Liver (tissue), 9 donors: ENCODE measurements around the gene GPR152. TPM values are rescaled to one million over a fixed set of nuclear protein-coding genes. Genes with fewer than 3 reads are reported as not detected.

Source experiments
- DNase-seq: peaks from one replicate; pipeline ENCODE4 v3.0.0-alpha.2; 2017; ENCODE audit warnings: low spot score
- H3K27ac ChIP-seq, 2 donors: one replicate each; pipeline ENCODE4 v1.7.0; 2013; ENCODE audit warnings: inconsistent platforms in 2 of 2, low read length in 2 of 2, control low read depth in 1 of 2, low read depth in 1 of 2, mild to moderate bottlenecking in 1 of 2
- H3K27me3 ChIP-seq, 4 donors: one replicate each; pipeline versions ENCODE4 v1.6.1 to v1.7.0; 2013; ENCODE audit warnings: low read length in 3 of 4, inconsistent platforms in 1 of 4, mild to moderate bottlenecking in 1 of 4, moderate library complexity in 1 of 4; ENCODE audit not compliant: control insufficient read depth in 4 of 4, insufficient read depth in 4 of 4
- H3K36me3 ChIP-seq, 4 donors: one replicate each; pipeline versions ENCODE4 v1.6.1 to v1.7.0; 2013; ENCODE audit warnings: low read length in 3 of 4, mild to moderate bottlenecking in 3 of 4, low read depth in 1 of 4, moderate library complexity in 1 of 4; ENCODE audit not compliant: control insufficient read depth in 4 of 4, insufficient read depth in 3 of 4
- H3K4me1 ChIP-seq, 4 donors: one replicate each; pipeline versions ENCODE4 v1.6.1 to v1.7.0; 2013; ENCODE audit warnings: low read length in 3 of 4, mild to moderate bottlenecking in 3 of 4, moderate library complexity in 1 of 4; ENCODE audit not compliant: control insufficient read depth in 4 of 4, insufficient read depth in 4 of 4
- H3K4me3 ChIP-seq, 3 donors: one replicate each; pipeline versions ENCODE4 v1.6.1 to v1.7.0; 2013; ENCODE audit warnings: low read length in 3 of 3, control low read depth in 1 of 3, low read depth in 1 of 3, mild to moderate bottlenecking in 1 of 3
- H3K9ac ChIP-seq, 2 donors: one replicate each; pipeline ENCODE4 v1.7.0; 2013; ENCODE audit warnings: low read length in 2 of 2, mild to moderate bottlenecking in 2 of 2, moderate library complexity in 2 of 2, control low read depth in 1 of 2, low read depth in 1 of 2
- H3K9me3 ChIP-seq, 4 donors: one replicate each; pipeline versions ENCODE4 v1.6.1 to v1.7.0; 2013; ENCODE audit warnings: low read length in 3 of 4; ENCODE audit not compliant: control insufficient read depth in 4 of 4
- EGR1 ChIP-seq, 2 donors: IDR thresholded peaks; 2 replicates each; pipeline ENCODE4 v1.6.1; 2016 to 2018; ENCODE audit warnings: antibody characterized with exemption in 2 of 2, low read depth in 2 of 2
- FOXA1 ChIP-seq: IDR thresholded peaks from 2 replicates; pipeline ENCODE4 v1.6.1; 2016; ENCODE audit warnings: antibody characterized with exemption
- FOXA2 ChIP-seq: IDR thresholded peaks from 2 replicates; pipeline ENCODE4 v1.6.1; 2016; ENCODE audit warnings: antibody characterized with exemption
- GABPA ChIP-seq, 2 donors: IDR thresholded peaks in 1 of 2; conservative IDR thresholded peaks in 1 of 2; 2 replicates each; pipeline ENCODE4 v1.6.1; 2016; ENCODE audit warnings: antibody characterized with exemption in 2 of 2, mild to moderate bottlenecking in 1 of 2, moderate library complexity in 1 of 2
- HNF4A ChIP-seq, 2 donors: conservative IDR thresholded peaks; 2 replicates each; pipeline ENCODE4 v1.6.1; 2016; ENCODE audit warnings: antibody characterized with exemption in 2 of 2, mild to moderate bottlenecking in 2 of 2
- HNF4G ChIP-seq: IDR thresholded peaks from 2 replicates; pipeline ENCODE4 v1.6.1; 2016; ENCODE audit warnings: antibody characterized with exemption
- JUND ChIP-seq, 2 donors: IDR thresholded peaks; 2 replicates each; pipeline ENCODE4 v1.6.1; 2016; ENCODE audit warnings: antibody characterized with exemption in 2 of 2
- NR2F2 ChIP-seq: IDR thresholded peaks from 2 replicates; pipeline ENCODE4 v1.6.1; 2016; ENCODE audit warnings: antibody characterized with exemption
- RAD21 ChIP-seq, 2 donors: IDR thresholded peaks; 2 replicates each; pipeline ENCODE4 v1.6.1; 2016; ENCODE audit warnings: antibody characterized with exemption in 2 of 2, mild to moderate bottlenecking in 2 of 2
- RXRA ChIP-seq, 2 donors: IDR thresholded peaks; 2 replicates each; pipeline ENCODE4 v1.6.1; 2017 to 2018; ENCODE audit warnings: antibody characterized with exemption in 2 of 2, mild to moderate bottlenecking in 1 of 2
- SP1 ChIP-seq: IDR thresholded peaks from 2 replicates; pipeline ENCODE4 v1.6.1; 2018; ENCODE audit warnings: antibody characterized with exemption, mild to moderate bottlenecking
- TAF1 ChIP-seq: conservative IDR thresholded peaks from 2 replicates; pipeline ENCODE4 v1.6.1; 2016; ENCODE audit warnings: antibody characterized with exemption, mild to moderate bottlenecking
- YY1 ChIP-seq: IDR thresholded peaks from 2 replicates; pipeline ENCODE4 v1.6.1; 2016; ENCODE audit warnings: antibody characterized with exemption, mild to moderate bottlenecking
- WGBS: extraction: QIAGEN DNeasy Blood & Tissue Kit; methylation state at CpG from one replicate; pipeline ENCODE4 v1.1.7; 2013; 5-methylcytosine and 5-hydroxymethylcytosine counted together
- polyA plus RNA-seq, 2 donors: library from polyadenylated mRNA; stranded (reverse) in 1 of 2; unstranded in 1 of 2; fragments of 200-250 nt in 1 of 2; fragments of >200 nt in 1 of 2; fragmentation: Nextera tagmentation in 1 of 2; extraction: Ambion mirVana in 1 of 2; gene quantifications; one replicate each; pipeline versions ENCODE4 v1.2.1 to v1.2.3, GENCODE V29; 2013 to 2015
- total RNA-seq, 2 donors: library from RNA; depleted of rRNA; stranded (reverse); fragments of >200 nt; gene quantifications; one replicate each; pipeline ENCODE4 v1.2.3, GENCODE V29; 2014
- TF ChIP-seq, protein P1 (sequence below): IDR thresholded peaks from 2 replicates; pipeline ENCODE4 v1.6.1; 2016; ENCODE audit warnings: antibody characterized with exemption, mild to moderate bottlenecking
- TF ChIP-seq, protein P2 (sequence below): IDR thresholded peaks from 2 replicates; pipeline ENCODE4 v1.6.1; 2016; ENCODE audit warnings: antibody characterized with exemption
- TF ChIP-seq, protein P3 (sequence below): fragments of 150-350 bp; IDR thresholded peaks from 2 replicates; pipeline ENCODE4 v1.5.1; 2017; ENCODE audit warnings: improper control_type of control experiment, low read depth, low read length; ENCODE audit not compliant: missing input control
- TF ChIP-seq, protein P4 (sequence below): IDR thresholded peaks from 2 replicates; pipeline ENCODE4 v1.6.1; 2016; ENCODE audit warnings: antibody characterized with exemption
- donor health status: healthy.
- donor health status: healthy.
- donor health status: healthy.
- donor health status: healthy.
- donor health status: healthy.

Gene GPR152
- total and polyA plus RNA-seq, 4 donors: not detected

DNA sequence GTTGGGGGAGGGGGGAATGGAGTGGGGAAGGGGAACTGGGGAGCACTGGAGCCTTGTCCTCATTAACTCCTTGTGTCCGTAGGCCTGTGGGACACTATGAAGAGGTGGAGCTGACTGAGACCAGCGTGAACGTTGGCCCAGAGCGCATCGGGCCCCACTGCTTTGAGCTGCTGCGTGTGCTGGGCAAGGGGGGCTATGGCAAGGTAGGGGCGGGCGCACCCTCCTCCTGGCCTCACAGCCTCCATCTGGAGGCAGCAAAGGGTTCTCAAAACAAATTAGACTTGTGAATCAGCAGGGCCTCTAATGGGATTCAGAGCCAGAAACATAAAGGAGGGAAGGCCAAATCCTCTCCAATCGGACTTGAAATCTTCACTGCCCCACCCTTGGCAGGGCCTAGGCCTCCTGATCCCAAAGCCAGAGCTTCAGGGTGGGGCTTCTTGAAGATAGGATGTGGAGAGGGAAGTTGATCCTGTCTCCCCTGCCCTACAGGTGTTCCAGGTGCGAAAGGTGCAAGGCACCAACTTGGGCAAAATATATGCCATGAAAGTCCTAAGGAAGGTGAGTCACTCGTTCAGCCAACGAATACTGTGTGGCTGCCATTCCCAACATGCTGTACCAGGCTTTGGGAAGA lies 23.4 kb downstream of the GPR152 start:
- WGBS: 44% methylated on average over 12 of the region's 12 CpGs
- peaks cover 3 to 26% (median 7%) of the 10 kb centered on the region in 4 donors for H3K36me3 ChIP-seq

DNA sequence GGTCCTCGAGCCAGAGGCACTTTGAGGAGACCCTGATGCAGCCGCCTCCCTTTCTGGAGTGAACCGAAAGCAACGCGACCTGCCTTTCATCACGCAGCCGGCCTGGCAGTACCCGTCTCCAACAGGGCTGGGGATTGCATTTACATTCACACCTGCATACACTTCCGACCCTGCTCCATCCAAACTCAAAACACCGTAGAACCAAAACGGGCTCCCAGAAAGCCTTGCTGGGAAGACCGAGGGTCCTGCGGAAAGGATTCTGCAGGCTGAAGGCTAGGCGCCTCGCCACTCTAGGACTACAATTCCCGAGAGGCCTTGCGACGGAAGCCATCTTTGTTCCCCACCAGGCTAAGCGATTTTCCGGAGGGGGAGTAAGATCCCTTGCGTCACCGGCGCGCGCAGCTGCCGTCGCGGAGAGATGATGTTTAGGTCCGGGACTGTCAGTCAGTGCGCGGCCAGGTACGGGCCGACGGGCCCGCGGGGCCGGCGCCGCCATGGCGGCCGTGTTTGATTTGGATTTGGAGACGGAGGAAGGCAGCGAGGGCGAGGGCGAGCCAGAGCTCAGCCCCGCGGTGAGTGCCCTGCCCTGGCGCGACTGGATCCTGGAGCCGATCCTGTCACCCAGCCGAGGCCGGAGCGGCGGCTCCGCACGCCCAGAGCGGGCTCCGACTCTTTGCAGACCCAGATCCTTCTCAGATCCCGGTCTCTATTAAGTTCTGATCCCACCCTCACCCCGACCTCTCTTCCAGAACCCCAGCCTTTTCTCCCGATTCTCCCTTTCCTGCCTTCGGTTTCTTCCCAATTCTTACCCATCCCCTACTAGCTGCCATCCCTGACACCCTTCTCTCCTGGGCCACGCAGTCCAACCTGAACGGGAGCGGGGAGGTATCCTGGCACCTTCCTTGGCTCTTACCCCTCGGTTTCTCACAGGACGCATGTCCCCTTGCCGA lies 24.2 kb downstream of the GPR152 start, which contains the start of gene RPS6KB2:
Gene RPS6KB2 (plus strand): TSS at position 443 of the 950 bp plus-strand sequence. CDS start 52 bp downstream, at position 495.
- Histone ChIP-seq H3K9ac (peak within 1 kb of the TSS; percentile 90 to 100), H3K4me3 (peak within 1 kb of the TSS; percentile 68 to 100 (median 91)), H3K27ac (peak within 1 kb of the TSS; percentile 80 to 94), H3K9me3 (no peaks in the 10 kb centered on the region), H3K27me3 (no peaks in the 10 kb centered on the region), H3K36me3 (peaks cover 1 to 18% (median 3%) of the 10 kb centered on the region in 4 donors), H3K4me1 (peaks cover 3 to 19% (median 12%) of the 10 kb centered on the region in 4 donors)
- DNase-seq: peak; percentile 100
- under 1% methylated on average over 68 of the region's 68 CpGs for WGBS
- TF ChIP-seq, protein P1, sequence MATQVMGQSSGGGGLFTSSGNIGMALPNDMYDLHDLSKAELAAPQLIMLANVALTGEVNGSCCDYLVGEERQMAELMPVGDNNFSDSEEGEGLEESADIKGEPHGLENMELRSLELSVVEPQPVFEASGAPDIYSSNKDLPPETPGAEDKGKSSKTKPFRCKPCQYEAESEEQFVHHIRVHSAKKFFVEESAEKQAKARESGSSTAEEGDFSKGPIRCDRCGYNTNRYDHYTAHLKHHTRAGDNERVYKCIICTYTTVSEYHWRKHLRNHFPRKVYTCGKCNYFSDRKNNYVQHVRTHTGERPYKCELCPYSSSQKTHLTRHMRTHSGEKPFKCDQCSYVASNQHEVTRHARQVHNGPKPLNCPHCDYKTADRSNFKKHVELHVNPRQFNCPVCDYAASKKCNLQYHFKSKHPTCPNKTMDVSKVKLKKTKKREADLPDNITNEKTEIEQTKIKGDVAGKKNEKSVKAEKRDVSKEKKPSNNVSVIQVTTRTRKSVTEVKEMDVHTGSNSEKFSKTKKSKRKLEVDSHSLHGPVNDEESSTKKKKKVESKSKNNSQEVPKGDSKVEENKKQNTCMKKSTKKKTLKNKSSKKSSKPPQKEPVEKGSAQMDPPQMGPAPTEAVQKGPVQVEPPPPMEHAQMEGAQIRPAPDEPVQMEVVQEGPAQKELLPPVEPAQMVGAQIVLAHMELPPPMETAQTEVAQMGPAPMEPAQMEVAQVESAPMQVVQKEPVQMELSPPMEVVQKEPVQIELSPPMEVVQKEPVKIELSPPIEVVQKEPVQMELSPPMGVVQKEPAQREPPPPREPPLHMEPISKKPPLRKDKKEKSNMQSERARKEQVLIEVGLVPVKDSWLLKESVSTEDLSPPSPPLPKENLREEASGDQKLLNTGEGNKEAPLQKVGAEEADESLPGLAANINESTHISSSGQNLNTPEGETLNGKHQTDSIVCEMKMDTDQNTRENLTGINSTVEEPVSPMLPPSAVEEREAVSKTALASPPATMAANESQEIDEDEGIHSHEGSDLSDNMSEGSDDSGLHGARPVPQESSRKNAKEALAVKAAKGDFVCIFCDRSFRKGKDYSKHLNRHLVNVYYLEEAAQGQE: peak; percentile 73
- no peak for TF ChIP-seq HNF4G
- no peak for TF ChIP-seq FOXA1
- no peak for TF ChIP-seq TAF1
- TF ChIP-seq RXRA (IDR thresholded peaks at IDR 0.05): no peak
- peak in 1 of 2 donors; percentile 7 for TF ChIP-seq HNF4A (conservative IDR thresholded peaks at IDR 0.05)
- TF ChIP-seq RAD21 (IDR thresholded peaks at IDR 0.05): peak in 1 of 2 donors; percentile 31
- TF ChIP-seq SP1: peak; percentile 61
- TF ChIP-seq, protein P2, sequence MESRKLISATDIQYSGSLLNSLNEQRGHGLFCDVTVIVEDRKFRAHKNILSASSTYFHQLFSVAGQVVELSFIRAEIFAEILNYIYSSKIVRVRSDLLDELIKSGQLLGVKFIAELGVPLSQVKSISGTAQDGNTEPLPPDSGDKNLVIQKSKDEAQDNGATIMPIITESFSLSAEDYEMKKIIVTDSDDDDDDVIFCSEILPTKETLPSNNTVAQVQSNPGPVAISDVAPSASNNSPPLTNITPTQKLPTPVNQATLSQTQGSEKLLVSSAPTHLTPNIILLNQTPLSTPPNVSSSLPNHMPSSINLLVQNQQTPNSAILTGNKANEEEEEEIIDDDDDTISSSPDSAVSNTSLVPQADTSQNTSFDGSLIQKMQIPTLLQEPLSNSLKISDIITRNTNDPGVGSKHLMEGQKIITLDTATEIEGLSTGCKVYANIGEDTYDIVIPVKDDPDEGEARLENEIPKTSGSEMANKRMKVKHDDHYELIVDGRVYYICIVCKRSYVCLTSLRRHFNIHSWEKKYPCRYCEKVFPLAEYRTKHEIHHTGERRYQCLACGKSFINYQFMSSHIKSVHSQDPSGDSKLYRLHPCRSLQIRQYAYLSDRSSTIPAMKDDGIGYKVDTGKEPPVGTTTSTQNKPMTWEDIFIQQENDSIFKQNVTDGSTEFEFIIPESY: no peak
- TF ChIP-seq JUND (IDR thresholded peaks at IDR 0.05): peak in 1 of 2 donors; percentile 67
- TF ChIP-seq, protein P3, sequence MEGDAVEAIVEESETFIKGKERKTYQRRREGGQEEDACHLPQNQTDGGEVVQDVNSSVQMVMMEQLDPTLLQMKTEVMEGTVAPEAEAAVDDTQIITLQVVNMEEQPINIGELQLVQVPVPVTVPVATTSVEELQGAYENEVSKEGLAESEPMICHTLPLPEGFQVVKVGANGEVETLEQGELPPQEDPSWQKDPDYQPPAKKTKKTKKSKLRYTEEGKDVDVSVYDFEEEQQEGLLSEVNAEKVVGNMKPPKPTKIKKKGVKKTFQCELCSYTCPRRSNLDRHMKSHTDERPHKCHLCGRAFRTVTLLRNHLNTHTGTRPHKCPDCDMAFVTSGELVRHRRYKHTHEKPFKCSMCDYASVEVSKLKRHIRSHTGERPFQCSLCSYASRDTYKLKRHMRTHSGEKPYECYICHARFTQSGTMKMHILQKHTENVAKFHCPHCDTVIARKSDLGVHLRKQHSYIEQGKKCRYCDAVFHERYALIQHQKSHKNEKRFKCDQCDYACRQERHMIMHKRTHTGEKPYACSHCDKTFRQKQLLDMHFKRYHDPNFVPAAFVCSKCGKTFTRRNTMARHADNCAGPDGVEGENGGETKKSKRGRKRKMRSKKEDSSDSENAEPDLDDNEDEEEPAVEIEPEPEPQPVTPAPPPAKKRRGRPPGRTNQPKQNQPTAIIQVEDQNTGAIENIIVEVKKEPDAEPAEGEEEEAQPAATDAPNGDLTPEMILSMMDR: no peak
- TF ChIP-seq GABPA (IDR thresholded peaks at IDR 0.05 in 1 of 2, conservative IDR thresholded peaks at IDR 0.05 in 1 of 2): peak in 1 of 2 donors; percentile 89
- no peak for TF ChIP-seq NR2F2
- TF ChIP-seq FOXA2: peak; percentile 37
- TF ChIP-seq, protein P4, sequence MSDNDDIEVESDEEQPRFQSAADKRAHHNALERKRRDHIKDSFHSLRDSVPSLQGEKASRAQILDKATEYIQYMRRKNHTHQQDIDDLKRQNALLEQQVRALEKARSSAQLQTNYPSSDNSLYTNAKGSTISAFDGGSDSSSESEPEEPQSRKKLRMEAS: no peak
- peak; percentile 36 to 74 for TF ChIP-seq EGR1 (IDR thresholded peaks at IDR 0.05; ENCODE audit: low read depth in 2 of 2)
- TF ChIP-seq YY1: peak; percentile 99

More for the DNA sequence above, 23.4 kb downstream of the GPR152 start:
- peak overlapping the region; percentile 68 to 100 (median 91) for H3K4me3 ChIP-seq
- no peak for DNase-seq
- H3K27ac ChIP-seq: peak overlapping the region; percentile 80 to 94
- peaks cover 3 to 19% (median 12%) of the 10 kb centered on the region in 4 donors for H3K4me1 ChIP-seq
- TF ChIP-seq TAF1 (no peak), HNF4A (conservative IDR thresholded peaks at IDR 0.05) (no peak), JUND (IDR thresholded peaks at IDR 0.05) (no peak), RAD21 (IDR thresholded peaks at IDR 0.05) (no peak)
- TF ChIP-seq, protein P3: no peak
- TF ChIP-seq, protein P4: no peak
- H3K9ac ChIP-seq: peak overlapping the region; percentile 90 to 100
- no peaks in the 10 kb centered on the region for H3K27me3 ChIP-seq
- H3K9me3 ChIP-seq: no peaks in the 10 kb centered on the region
